ENCODE measurements around the gene SEMA3G. TPM values are rescaled to one million over a fixed set of nuclear protein-coding genes. Genes with fewer than 3 reads are reported as not detected.

Gene SEMA3G
- total and polyA plus RNA-seq, 2 experiments from 2014 or later: 0.47 to 2.5 TPM

GRCh38 chr3:52451237-52452083, 6.6 kb upstream of the SEMA3G start:
- TF ChIP-seq NANOG (IDR thresholded peaks at IDR 0.05; ENCODE audit: borderline replicate concordance): no peak
- peak in 1 of 2 experiments; percentile 17; a peak in 1 of 4 replicates for TF ChIP-seq CTCF (conservative IDR thresholded peaks at IDR 0.05; ENCODE audit: low read depth in 2 of 2)
- peaks cover 14% of the 10 kb centered on the region for H3K4me1 ChIP-seq (ENCODE audit: insufficient read depth)
- ATAC-seq (no peak), DNase-seq (ENCODE audit: low spot score) (no peak)
- H3F3A ChIP-seq (replicated peaks; ENCODE audit: low read depth): no peaks in the 10 kb centered on the region
- no peaks in the 10 kb centered on the region for H3K27me3 ChIP-seq (ENCODE audit: insufficient read depth)
- H3K4me3 ChIP-seq: no peak overlapping the region
- peaks cover 8% of the 10 kb centered on the region for H3K79me2 ChIP-seq (replicated peaks; ENCODE audit: insufficient read depth)
- H3K9me3 Mint-ChIP-seq: no peaks in the 10 kb centered on the region; the same call in 2 of the 3 replicates
- no peaks in the 10 kb centered on the region for H3K9me2 ChIP-seq (ENCODE audit: insufficient read depth)
- H3K27me3 Mint-ChIP-seq (ENCODE audit: insufficient read depth, low read depth, poor library complexity): peaks cover 17% of the 10 kb centered on the region
- H3K4me3 Mint-ChIP-seq: no peak overlapping the region
- no peak overlapping the region for H3K27ac Mint-ChIP-seq
- H3K27ac ChIP-seq (ENCODE audit: low read depth): no peak overlapping the region
- H4K20me1 ChIP-seq (replicated peaks; ENCODE audit: insufficient read depth): no peaks in the 10 kb centered on the region
- no peak overlapping the region for H2AFZ ChIP-seq
- no peaks in the 10 kb centered on the region for H3K36me3 ChIP-seq (ENCODE audit: insufficient read depth)
- H3K4me1 Mint-ChIP-seq: peaks cover 28% of the 10 kb centered on the region
- H3K36me3 Mint-ChIP-seq (ENCODE audit: low read depth): no peaks in the 10 kb centered on the region
- H3K4me2 ChIP-seq: no peak overlapping the region

- H3K4me3 ChIP-seq: no peak overlapping the region
- H4K20me1 ChIP-seq (replicated peaks; ENCODE audit: insufficient read depth): no peaks in the 10 kb centered on the region
- Mint-ChIP-seq H3K27me3 (ENCODE audit: insufficient read depth, low read depth, poor library complexity) (peaks cover 17% of the 10 kb centered on the region), H3K27ac (no peak overlapping the region), H3K4me1 (peaks cover 28% of the 10 kb centered on the region), H3K9me3 (no peaks in the 10 kb centered on the region; the same call in 2 of the 3 replicates), H3K36me3 (ENCODE audit: low read depth) (no peaks in the 10 kb centered on the region), H3K4me3 (no peak overlapping the region)
- H3K4me1 ChIP-seq (ENCODE audit: insufficient read depth): peaks cover 14% of the 10 kb centered on the region
- no peaks in the 10 kb centered on the region for H3K27me3 ChIP-seq (ENCODE audit: insufficient read depth)
- ATAC-seq (no peak), DNase-seq (ENCODE audit: low spot score) (no peak)
- H2AFZ ChIP-seq: no peak overlapping the region
- no peaks in the 10 kb centered on the region for H3F3A ChIP-seq (replicated peaks; ENCODE audit: low read depth)
- 0 out of 2 replicates have a peak, but pooled peaks cover under 1% of the 10 kb centered on the region for H3K79me2 ChIP-seq (replicated peaks; ENCODE audit: insufficient read depth)
- H3K27ac ChIP-seq (ENCODE audit: low read depth): peak overlapping the region; percentile 87
- peak overlapping the region; percentile 69; the same call in 1 of the 2 replicates for H3K4me2 ChIP-seq
- 0 out of 2 replicates have a peak, but pooled peaks cover 2% of the 10 kb centered on the region for H3K9me2 ChIP-seq (ENCODE audit: insufficient read depth)
- no peaks in the 10 kb centered on the region for H3K36me3 ChIP-seq (ENCODE audit: insufficient read depth)
- TF ChIP-seq CTCF (conservative IDR thresholded peaks at IDR 0.05; ENCODE audit: low read depth in 2 of 2) (no peak), EZH2phosphoT487 (IDR thresholded peaks at IDR 0.05; ENCODE audit: unreplicated experiment) (no peak), NANOG (IDR thresholded peaks at IDR 0.05; ENCODE audit: borderline replicate concordance) (no peak), POLR2AphosphoS5 (IDR thresholded peaks at IDR 0.05; ENCODE audit: low read depth) (no peak), CREB1 (CRISPR knock-in tag; IDR thresholded peaks at IDR 0.05; ENCODE audit: low read depth) (no peak), REST (IDR thresholded peaks at IDR 0.05; ENCODE audit: unreplicated experiment) (no peak), JUNB (IDR thresholded peaks at IDR 0.05; ENCODE audit: unreplicated experiment) (no peak), ETS1 (IDR thresholded peaks at IDR 0.05) (no peak)
Observed at GRCh38 chr3:52450489-52451236, 5.8 kb upstream of the SEMA3G start.

Data from GM23338 (cell line).